Activated CD8-positive, alpha-beta memory T cell treated with anti-CD3 and anti-CD28 coated beads for 1 hour (primary cell): ENCODE results near the gene AP2A1.

Experiments
- DNase-seq, 2 donors: peaks; one replicate each; pipeline ENCODE4 v3.0.0-alpha.2; 2020; ENCODE audit warnings: low read depth in 1 of 2; ENCODE audit errors: extremely low read depth in 1 of 2

Gene AP2A1

DNA sequence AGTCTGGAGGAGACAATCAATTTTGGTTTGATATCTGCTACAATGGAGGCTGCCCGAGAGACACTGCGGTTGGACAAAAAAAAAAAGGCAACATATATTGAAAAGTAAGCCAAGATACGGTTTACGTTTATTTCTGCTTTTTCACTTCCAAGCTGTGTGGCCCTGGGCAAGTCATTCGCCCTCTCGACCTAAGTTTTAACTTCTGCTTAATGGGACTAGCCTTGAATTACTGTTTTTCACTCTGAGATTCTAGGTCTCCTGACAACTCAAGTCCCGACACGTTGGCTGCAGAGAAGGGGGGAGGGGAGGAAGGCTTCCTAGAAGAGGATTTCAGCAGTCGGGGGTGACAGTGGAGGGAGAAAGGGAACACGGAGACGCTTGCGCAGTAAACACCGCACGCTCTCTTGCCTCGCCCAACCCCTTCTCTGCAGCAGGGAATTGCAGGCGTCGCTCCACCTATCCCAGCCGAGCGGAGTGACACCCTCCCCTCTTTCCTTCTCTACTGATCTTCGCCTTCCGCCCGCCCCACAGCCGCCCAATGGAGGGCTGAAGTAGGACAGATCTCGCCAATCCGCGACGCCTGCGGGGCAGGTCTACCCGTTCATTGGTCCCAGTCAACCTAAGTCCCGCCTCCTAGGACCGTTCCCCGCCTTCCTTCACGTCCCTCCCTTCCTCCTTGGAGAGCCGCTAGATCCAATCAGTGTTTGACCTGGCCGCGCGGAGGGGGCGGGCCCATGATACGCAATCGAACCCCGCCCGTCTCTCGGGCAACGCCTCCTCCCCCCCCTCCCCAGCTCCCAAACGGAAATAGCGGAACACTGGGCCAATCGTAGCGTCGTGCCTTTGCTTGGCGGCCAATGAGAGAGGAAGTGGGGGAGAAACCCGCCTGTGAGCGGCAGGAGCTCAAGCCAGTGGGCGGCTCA is 533 bp upstream of the AP2A1 start:
- DNase-seq = peak; percentile 97 to 99

DNA sequence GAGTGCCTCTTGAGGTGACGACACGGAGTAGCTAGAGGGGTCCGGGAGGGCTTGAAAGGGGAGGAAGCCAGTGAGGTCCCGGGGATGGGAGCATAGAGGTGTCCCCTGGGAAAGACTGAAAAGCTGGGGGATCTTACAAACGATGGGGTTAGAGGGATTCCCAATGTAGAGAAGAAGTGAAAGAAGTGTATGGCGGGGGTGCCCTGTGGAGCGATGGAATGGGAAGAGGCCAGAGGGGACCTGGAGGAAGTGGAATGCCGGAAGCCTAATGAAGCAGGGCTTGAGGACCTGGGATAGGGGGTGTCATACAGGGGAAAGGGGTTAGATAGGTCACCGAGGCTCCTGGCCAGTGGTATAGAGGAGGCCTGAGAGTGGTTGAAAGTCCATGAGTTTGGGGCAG is 580 bp downstream of the AP2A1 start:
- DNase-seq = no peak

DNA sequence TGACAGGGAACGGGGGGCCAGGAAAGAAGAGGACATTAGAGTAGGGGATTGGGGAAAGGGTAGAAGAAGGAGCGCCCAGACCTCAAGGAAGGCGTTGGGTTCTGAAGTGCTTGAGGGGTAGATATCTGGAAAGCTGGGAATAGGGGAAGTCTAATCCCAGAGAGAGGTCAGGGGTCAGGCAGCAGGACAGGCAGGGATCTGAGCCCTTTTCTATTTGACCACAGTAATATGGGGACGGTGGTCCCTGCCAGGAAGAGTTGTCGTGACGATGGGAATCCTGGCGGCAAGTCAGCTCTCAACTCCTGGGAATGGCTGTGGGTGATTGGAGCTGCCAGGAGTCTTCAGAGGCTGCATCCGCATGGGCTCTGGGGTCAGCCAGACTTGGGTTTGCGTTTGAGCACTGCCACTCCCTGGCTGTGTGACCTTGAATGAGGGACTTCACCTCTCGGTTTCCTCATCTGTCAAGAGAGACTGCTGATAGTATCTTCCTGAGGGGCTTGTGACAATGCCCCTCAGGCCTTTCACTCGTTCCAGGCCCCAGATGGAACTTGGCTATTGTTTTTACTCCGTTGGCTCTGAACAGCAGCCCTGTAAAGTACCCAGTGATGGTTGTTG is 1.3 kb downstream of the AP2A1 start:
- no peak for DNase-seq

DNA sequence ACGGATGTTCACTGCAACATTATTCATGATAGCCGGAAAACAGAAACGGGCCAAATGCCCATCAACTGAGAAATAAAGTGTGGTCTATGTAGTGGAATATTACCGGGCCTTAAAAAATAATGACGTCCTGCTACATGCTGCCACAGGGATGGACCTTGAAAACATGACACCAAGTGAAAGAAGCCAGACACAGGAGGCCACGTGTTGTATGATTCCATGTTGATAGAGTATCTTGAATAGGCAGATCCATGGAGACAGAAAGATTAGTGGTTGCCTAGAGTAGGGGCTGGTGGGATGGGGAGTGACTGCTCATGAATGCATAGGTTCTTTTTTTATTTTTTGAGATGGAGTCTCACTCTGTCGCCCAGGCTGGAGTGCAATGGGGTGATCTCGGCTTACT is 3.7 kb downstream of the AP2A1 start:
- no peak for DNase-seq

DNA sequence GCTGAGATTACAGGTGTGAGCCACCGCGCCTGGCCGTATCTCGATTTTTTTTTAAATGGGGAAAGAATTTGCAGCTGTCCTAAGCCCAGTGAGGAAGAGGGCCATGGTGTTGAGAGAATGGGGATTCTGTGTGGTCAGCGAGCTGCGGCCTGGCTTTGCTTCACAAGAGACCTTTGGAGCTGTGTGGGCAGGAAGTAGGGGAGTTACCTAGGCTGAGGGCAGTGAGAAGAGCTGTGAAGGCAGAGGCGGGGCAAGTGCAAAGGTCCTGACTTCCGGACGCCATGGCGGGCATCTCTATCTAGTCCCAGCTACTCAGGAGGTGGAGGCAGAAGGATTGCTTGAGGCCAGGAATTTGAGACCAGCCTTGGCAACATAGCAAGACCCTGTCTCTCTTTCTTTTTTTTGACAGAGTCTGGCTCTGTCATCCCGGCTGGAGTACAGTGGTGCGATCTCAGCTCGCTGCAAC is 4.9 kb downstream of the AP2A1 start:
- no peak for DNase-seq

DNA sequence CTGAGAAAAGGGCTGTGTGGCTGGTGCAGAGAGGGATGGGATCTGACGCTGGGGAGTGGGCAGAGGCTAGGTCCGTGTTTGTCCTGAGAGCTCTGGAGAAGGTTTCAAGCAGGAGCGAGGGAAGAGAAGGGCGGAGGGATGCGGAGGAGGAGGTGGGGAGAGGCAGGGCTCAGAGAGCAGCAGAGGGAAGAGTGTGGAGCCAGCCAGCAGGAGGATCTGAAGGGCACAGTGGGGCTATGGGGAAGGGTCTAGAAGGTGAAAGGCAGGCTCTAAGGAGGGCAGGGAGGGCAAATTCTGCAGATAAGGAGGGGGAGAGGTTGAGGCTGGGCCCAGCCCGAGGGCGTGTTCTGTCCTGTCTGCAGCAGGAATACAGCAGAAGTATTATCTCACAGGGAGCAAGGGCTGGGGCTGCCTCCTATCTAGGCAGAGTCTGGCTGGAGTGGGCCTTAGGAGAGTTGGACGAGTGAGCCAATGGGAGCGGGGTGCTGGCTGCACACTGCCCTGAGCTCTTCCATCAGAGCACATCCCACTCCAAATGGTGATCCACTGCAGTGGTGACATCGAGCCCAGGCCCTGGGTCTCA is 6.1 kb downstream of the AP2A1 start:
- DNase-seq = no peak

DNA sequence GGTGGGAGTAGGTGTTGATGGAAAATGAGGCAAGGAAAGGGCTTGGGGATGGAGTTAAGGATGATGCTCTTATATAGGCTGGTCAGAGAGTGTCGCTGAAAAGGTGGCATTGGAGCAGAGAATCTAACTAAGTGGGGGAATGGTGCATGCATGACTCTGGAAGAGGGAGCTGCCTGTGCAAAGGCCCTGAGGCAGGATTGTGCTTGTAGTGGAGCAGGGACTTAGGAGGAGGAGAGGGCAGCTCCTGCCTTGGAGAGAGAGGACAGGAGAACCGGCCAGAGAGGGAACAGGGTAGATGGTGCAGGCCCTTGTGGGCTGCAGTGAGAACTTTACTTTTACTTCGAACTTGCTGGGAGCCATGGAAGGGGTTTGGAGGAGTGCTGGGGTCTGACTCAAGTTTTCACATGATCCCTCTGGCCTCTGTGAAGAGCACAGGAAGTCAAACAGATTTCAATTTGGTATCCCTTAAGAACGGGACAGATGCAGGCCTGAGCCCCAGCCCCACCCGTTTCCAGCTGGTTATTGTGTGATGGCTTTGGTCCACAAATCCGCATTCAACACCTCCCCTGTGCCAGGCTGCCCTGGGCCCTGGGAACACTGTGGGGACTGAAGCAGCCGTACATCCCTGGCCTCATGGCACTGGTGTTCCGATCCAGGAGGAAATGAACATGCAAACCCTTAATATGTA is 7.0 kb downstream of the AP2A1 start:
- DNase-seq = no peak

DNA sequence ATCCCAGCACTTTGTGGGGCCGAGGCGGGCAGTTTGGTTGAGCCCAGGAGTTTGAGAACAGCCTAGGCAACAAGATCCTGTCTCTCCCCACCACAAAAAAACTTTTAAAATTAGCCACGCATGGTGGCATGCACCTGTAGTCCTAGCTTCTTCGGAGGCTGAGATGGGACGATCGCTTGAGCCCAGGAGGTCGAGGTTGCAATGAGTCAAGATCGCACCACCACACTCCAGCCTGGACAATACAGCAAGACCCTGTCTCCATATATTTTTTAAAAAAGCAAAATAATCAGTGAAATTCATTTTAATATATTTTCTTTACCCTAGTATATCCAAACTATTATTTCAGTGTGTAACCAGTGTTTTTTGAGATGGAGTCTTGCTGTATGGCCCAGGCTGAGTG is 8.2 kb downstream of the AP2A1 start:
- no peak for DNase-seq

DNA sequence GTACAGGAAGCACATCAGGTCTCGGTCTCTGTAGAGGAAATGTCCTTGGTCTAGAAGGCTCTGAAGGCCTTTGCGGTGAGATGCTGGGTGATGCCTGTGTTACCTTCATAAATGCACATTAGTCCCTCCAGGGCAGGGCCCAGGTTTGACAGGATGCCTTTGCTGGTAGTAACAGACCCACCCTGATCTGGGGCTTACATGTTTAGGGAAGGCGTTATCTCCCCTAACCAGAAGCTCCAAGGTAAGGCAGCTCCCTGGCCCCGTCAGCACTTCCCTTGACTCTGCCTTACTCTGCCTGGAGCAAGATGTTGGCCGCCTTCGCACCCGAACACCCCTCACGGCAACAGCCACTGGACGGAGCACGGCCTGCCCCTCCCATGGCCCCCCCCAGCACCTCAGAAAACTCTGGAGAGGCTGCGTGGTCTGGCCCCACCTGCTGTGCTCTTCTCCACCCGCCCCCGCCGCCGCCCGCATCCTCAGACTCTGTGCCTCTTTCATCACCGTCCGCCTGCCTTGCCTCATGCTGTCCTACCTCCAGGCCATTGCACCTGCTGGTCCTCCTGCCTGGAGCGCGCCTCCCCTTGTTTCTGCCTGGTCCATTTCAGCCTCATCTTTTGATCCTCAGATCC is 9.1 kb downstream of the AP2A1 start:
- no peak for DNase-seq

DNA sequence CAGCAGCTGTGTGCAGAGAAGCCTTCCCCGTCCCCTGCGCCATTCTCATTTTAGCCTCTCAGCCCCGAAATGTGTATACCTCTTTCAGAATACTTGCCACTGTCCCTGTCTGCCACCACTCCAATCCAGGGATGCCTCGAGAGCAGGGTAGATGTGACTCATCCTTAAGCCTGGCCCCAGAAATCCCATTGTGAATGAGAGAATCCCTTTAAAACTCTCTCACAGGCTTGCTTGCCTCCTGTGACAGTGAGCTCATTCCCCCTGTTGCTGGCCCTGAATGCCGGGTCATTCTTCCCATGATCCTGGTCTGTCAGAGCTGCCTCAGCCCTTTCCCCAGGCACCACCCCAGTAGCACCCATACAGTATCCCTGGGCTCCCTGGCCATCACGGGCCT is 9.6 kb downstream of the AP2A1 start:
- DNase-seq = no peak

DNA sequence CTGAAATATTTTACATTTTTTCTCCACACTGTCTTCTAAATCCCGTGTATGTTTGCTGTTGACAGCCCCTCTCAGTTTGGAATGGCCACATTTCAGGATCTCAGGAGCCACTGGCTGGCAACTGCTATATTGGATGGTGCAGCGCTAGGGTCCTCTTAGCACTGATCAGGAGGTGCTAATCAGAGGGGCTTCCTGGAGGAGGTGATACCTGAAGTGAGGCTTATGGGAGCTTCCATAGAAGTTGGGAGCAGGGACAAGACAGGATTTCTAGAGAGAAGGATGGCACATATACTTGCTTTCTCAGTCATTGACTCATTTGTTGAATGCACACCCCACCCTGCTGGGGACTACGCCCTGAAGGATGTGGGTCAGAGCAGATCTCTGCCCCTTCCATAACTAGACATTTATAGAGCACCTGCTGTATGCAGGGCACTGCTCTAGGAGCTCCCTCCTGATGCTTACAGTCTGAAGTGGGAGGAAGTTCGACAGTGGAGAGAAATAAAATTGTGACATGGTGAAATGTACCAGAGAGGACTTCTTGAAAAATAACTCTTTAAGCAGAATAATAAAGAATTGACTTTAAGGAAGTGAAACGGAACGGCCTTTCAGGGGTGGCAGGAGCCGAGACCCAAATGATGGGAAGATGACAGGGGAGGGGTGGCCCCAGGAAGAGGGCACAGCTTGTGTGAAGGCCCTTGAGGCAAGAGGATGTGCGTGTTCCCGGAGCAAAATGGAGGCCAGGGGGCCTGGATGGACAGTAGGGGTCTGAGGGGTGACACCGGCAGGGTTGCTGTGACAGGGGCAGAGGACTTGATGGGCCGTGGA is 13.1 kb downstream of the AP2A1 start:
- DNase-seq = no peak

DNA sequence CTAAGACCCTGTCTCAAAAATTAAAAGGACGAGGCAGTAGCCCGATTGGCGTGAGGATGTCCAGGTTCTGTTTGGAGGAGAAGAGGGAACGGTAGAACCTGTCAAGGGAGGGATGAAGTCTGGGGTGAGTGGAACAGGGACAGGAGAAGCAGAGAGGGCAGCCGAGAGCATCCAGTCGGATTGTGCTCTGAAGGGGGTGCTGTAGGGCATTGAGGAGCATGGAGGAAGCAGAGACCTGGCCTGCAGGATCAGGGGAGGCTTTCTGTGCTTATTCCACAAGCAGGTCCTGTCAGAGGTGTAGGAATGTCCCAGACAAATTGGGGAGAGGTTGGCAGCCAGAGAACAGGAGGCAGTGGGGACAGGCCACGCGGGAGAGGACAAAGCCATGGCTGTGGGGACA is 14.1 kb downstream of the AP2A1 start:
- no peak for DNase-seq

DNA sequence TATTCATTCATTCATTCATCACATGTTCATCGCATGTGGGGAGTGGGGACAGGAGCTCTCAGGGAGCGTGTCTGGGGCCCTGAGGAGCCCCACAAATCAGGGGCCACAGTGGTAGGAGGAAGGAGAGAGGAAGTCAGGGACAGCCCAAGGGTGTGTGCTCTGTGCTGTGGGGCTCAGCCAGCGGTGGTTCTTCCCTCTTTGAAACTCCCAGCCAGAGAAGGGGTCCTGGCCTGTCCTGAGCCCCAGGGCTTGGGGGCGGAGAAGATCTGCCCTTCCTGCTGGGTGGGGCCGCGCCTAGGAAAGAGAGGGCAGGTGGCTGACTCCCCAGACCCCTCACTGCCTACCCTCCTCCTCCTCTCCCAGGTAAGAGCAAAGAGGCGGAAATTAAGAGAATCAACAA is 14.6 kb downstream of the AP2A1 start:
- DNase-seq = no peak

DNA sequence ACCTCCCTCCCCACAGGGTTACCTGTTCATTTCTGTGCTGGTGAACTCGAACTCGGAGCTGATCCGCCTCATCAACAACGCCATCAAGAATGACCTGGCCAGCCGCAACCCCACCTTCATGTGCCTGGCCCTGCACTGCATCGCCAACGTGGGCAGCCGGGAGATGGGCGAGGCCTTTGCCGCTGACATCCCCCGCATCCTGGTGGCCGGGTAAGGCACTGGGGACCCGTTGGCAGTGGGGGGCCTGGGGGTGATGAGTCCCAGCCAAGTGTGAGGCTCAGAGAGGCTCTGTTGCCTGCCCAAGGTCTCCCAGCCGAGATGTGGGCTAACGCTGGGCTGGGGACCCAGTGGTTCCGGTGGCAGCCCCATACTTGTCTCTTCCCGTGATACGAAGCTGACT is 15.7 kb downstream of the AP2A1 start:
- DNase-seq = no peak

DNA sequence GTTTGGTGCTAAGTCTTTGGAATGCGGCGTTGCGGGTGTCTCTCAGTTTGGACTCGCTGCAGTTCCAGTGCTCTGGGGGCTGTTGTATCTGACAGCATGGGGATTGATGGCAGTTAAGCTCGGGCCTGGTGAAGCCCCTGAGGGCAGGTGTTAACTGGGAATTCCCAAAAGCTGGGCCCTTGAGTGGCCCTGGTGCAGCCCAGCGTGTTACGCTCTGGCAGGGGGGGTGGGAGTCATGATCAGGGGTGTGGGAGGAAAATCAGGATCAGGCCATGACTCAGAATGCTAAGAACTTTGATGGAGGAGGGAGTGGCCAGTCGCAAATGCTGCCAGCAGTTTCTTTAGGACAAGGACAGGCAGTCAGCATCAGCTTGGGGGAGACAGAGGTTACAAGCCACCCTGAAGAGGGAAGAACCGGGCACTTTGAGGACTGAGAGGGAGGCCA is 19.6 kb downstream of the AP2A1 start:
- DNase-seq = no peak

DNA sequence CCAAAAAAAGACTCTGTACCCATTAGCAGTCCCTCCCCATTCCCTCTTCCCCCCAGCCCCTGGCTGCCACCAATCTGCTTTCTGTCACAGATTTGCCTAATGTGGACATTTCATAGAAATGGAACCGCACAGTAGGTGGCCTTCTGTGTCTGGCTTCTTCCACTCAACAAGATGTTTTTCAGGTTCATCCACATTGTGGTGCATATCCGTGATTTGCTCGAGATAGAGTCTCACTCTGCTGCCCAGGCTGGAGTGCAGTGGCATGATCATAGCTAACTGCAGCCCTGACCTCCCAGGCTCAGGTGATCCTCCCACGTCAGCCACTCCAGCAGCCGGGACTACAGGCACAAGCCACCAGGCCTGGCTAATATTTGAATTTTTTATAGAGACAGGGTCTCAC is 20.9 kb downstream of the AP2A1 start:
- DNase-seq = no peak

DNA sequence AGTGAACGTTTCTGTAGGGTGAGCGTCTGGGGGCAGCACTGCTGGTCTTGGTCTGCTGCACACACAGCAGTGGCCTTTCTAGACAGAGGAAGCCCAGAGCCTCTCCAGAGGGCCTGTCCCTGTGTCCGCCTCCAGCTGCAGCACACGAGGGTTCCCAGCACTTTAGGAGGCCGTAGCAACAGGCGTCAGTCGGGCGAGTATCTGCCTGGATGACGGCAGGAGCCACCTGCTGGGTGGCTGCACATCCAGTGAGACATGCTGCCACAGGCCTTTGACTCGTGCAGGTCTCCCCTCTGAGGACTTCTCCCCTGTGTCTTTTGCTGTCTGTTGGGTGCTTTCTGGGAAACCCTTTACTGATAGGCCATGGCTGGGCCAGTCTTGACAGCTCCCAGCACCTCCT is 22.1 kb downstream of the AP2A1 start:
- DNase-seq = no peak

DNA sequence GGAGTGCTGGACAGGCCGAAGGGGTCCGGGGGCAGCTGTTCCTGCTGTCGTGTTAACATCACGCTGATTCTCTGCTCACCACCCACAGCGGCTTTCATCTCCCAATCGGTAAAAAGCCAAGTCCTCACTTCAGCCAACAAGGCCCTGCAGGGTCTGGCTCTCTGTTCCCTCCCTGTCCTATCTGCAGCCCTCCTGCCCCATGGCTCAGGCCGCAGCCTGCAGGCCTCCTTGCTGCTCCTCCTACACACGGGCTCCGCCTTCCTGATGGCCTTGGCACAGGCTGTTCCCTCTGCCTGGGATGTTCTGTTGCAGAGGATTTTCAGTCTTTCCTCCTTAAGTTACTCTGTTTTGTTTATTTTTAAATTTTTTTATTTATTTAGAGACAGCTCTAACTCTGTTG is 24.1 kb downstream of the AP2A1 start:
- DNase-seq = no peak

DNA sequence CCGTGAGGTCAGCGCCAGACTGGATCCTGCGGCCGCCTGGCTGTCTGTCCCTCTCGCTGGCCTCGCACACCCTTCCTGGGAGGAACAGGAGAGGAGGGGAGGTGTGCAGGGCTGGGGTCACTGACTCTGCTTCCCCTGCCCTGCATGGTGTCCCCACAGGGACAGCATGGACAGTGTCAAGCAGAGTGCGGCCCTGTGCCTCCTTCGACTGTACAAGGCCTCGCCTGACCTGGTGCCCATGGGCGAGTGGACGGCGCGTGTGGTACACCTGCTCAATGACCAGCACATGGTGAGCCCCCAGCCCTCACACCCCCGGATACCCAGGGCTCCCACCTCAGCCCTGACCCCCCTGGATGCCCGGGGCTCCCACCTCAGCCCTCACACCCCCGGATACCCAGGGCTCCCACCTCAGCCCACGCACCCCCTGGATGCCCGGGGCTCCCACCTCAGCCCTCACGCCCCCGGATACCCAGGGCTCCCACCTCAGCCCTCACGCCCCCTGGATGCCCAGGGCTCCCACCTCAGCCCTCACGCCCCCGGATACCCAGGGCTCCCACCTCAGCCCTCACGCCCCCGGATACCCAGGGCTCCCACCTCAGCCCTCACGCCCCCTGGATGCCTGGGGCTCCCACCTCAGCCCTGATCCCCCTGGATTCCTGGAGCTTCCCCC is 25.1 kb downstream of the AP2A1 start:
- no peak for DNase-seq
